Ramos (cell line): ENCODE data around the gene ZYX.
"Not testable (repeated sequence)": the region's sequence is repeated elsewhere in the genome, so short reads cannot be mapped to it uniquely, and the experiment has no call there.

Experiments
- in situ Hi-C: fragments of 300-500 bp; cut with MboI; formaldehyde crosslinking; loops from one replicate; pipeline ENCODE4 v1.14.3; 2022; ENCODE audit warnings: low sequenced_read_pairs; ENCODE audit not compliant: unreplicated experiment

The ZYX gene

DNA sequence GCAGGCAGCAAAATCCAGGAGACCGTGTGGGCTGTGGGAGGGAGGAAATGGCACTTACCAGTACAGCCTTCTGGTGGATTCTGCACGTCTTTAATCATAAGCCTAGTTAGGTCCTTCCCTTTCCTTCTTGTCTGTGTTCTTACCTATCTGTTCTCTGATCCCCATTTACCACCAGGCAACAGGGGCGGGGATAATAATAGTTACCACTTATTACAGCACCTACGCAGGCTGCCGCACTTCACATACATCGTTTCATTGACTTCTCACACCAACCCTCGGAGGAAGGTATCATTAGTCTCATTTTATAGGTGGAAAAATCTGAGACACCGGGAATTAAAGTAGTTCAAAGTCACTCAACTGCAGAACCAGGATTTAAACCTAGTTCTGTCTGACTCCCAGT, 32.0 kb downstream of the ZYX start:
- in situ Hi-C loops = loop anchor here (10.0 kb wide), 1 partner anchor 168 kb away; no protein-coding TSS in a partner anchor

DNA sequence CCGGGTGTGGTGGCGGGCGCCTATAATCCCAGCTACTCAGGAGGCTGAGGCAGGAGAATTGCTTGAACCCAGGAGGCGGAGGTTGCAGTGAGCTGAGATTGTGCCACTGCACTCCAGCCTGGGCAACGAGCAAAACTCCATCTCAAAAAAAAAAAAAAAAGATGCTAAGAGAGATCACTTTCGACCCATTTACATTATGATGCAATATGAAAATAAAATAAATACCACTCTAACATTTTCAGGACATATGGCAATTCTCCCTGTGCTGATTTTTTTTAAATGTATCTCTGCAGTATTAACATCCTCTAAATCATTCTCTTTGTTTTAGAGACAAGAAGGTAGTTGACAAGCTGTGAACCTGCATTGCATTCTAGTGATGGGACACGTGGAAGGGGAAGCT, 34.1 kb downstream of the ZYX start:
- in situ Hi-C loops = loop anchor here (10.0 kb wide), 1 partner anchor 170 kb away; no protein-coding TSS in a partner anchor

DNA sequence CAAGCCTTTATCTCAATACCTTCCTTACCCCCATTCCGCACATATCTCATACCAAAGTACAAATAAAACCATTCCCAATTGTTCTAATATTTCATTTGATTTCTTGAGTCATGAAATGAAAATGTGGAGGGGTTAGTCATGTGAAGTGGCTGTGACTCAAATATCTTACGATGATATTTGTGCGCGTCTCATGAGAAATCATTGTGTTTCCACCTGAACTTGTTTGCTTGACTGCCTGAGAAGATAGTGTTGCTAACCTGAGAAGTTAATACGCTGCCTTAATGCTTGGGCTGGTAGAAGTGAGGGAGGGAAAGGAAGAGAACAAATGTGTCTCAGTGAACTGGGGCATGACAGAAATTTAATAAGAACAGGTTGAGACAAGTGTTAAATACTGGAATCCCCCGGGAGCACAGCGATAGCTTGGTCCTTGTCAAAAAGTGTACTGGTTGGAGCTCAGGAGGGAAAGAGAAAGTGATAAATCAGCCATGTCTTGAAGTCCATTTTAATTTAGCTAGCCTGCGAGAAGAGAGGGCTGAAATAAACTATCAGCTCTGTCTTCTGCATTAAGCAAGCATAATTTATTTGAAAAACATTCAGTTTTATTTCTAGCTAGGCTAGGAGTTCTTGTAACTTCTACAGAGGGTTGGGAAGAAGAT, 34.7 kb downstream of the ZYX start:
- in situ Hi-C loops = loop anchor here (10.0 kb wide), 1 partner anchor 171 kb away; no protein-coding TSS in a partner anchor

DNA sequence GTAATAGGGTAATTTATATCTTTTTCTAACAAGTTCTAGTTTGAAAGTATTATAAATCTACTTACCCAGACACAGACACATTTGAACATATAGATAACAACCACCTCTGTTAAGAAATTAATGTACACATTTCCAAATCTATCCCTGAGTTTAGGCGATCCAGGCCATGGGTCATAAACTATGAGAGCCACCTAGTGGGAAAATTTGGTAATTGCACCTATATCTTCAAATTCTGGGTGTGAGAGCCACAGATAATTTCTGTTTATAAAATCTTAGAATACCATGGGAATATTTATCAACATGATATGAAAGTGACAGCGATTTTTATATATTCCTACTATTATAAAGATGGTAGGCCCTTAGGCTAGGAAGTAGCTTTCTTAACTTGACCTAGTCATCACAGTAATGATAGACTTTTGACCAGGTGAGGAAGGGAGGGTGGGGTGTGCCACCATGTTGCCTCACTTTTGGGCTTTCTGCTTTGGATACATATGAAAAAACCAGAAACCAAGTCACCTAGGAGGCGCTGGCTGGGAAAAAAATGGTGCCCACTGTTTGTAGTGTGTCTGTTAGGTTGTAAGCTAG, 35.5 kb downstream of the ZYX start:
- in situ Hi-C loops = loop anchor here (10.0 kb wide), 1 partner anchor 172 kb away; no protein-coding TSS in a partner anchor

DNA sequence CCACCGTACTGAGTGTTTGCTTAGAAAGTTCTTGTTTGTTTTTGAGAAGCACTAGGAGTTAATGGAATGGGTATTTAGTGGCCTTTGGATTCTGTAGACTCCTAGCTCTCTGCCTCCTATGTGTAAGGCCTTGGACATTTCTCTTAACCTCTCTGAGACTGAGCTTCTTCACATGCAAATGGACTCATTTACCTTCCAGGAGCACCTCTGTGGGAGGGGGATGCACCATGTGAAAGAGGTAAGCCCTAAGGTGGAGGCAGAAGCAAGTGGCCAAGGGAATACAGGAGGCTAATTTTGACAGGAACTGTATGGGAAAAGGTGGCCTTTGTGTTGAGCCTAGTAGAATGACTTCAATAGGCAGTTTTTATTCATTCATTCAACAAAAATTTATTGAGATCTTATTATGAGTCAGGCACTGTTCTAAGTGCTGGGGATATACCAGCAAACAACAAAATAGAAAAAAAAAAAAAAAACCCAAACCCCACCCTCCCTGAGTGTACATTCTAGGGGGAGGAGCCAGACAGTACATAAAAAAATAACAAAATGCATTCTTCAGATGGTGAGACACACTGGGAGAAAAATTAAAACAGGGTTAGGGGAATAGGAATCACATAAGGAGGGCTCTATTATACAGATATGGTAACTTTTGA, 36.7 kb downstream of the ZYX start:
- in situ Hi-C loops = loop anchor here (10.0 kb wide), 1 partner anchor 173 kb away; no protein-coding TSS in a partner anchor

DNA sequence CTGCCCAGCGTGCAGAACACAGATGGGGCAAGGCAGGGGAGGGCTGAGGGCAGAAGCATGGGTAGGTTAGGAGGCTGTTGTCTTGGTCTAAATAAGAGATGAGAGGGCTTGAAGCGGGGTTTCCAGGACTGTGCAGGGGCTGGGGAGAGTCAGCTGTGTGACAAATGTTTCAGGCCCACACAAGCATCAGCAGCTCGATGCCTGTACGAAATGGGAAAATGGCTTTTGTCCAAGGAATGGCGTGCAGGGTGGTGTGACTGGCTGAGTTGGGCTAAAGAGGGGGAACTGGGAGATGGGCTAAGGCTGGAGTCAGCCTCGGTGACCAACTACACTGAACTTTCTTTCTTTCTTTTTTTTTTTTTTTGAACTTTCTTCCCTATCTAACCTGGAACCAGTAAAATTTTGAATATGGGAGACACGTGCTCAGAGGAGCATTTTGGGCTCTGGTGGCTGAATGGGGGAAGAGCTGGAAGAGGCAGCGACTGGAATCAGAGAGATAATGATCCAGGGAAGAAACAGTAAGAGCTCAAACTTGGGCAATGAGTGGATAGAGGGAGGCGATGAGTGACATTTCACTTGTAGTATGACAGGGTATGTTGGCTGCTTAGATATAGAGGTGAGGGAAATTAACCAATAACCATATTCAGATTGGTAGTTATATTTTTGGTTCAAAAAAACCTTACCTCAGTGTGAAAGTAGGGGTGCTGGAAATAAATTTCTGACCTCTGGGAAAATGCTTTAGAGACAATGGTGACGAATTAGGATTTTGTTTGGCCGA, 37.7 kb downstream of the ZYX start:
- in situ Hi-C loops = loop anchor here (10.0 kb wide), 1 partner anchor 174 kb away; no protein-coding TSS in a partner anchor

DNA sequence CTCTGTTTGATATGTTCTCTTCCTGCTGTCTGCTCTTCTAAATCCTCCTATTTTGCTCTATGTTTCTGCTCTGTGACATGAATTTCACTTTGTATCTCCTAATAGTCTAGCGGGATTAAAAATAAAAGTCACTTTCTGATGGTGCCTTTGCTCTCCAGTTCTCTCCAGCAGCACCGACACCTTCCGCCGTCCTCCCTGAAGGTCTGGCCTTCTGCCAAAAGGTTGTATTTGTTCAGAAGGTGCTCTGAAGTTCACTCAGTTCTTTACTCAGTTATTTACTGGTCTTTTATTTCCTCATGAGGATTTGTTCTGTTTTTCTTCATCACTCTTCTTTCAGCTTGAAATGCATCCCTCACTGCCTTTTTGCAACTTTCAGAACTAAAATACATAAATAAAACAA, 38.7 kb downstream of the ZYX start:
- in situ Hi-C loops = loop anchor here (10.0 kb wide), 1 partner anchor 175 kb away; no protein-coding TSS in a partner anchor

DNA sequence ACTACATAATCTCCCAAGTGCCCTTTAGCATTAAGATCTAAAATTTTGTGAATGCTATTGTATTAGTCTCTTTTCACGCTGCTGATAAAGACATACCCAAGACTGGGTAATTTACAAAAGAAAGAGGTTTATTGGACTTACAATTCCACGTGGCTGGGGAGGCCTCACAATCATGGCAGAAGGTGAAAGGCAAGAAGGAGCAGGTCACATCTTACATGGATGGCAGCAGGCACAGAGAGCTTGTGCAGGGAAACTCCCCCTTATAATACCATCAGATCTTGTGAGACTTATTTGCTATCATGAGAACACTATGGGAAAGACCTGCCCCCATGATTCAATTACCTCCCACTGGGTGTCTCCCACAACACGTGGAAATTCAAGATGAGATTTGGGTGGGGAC, 39.5 kb downstream of the ZYX start:
- in situ Hi-C loops = not testable (repeated sequence)

DNA sequence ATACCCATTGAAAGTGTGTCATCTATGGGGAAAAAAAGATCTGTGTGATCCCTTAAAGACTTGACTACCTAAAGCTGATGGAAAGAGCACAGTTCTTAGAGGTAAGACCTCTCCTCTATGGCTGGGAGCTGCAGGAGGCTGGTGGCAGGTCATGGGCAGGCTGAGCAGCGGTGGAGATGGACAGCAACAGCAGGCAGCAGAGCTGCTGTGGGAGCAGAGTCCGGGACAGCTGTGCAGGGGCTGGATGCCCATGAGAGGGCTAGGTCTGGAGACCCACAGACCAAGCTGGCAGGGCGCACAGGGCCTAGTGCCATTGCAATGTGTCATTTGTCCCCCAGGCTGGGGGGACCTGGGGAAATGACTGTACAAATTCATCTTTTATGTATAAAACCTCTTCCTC, 40.9 kb downstream of the ZYX start:
- in situ Hi-C loops = no loop called here

DNA sequence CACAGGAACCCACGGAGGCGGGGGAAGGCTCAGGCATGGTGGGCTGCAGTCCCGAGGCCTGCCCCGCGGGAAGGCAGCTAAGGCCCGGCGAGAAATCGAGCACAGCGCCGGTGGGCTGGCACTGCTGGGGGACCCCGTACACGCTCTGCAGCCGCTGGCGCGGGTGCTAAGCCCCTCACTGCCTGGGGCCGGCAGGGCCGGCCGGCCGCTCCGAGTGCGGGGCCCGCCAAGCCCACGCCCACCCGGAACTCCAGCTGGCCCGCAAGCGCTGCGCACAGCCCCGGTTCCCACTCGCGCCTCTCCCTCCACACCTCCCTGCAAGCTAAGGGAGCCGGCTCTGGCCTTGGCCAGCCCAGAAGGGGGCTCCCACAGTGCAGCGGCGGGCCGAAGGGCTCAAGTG, 43.3 kb downstream of the ZYX start:
- in situ Hi-C loops = not testable (repeated sequence)

DNA sequence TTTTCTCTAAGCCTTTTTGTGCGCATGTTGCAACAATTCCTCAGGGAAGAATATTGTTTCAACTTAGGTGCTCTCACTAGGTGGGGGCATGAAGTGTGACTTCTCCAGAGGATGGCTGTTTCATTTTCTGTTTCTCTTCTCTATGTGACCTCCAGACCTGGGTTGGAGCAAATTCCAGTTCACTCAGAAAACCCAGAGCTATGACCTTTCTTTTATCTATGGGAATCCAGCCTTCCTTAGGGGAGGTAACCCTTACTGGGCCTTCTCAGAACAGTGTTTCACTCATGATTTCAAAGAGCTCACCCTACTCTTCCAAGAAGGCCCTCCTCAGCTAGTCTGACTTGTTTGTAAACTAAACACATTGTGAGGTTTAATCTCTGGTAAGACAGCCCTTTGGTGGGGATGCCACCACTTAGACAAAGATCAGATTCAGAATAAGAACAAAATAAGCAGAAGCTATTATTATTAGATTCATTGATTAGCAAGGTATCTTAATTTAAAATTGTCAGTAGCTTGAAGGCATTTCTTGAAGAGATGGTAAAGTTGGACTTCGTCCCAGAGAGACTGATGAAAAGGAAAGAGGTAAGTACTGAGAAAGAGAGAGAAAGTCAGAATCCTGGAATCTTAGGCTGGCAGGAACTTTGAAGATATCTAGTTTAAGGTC, 45.5 kb downstream of the ZYX start:
- in situ Hi-C loops = no loop called here

DNA sequence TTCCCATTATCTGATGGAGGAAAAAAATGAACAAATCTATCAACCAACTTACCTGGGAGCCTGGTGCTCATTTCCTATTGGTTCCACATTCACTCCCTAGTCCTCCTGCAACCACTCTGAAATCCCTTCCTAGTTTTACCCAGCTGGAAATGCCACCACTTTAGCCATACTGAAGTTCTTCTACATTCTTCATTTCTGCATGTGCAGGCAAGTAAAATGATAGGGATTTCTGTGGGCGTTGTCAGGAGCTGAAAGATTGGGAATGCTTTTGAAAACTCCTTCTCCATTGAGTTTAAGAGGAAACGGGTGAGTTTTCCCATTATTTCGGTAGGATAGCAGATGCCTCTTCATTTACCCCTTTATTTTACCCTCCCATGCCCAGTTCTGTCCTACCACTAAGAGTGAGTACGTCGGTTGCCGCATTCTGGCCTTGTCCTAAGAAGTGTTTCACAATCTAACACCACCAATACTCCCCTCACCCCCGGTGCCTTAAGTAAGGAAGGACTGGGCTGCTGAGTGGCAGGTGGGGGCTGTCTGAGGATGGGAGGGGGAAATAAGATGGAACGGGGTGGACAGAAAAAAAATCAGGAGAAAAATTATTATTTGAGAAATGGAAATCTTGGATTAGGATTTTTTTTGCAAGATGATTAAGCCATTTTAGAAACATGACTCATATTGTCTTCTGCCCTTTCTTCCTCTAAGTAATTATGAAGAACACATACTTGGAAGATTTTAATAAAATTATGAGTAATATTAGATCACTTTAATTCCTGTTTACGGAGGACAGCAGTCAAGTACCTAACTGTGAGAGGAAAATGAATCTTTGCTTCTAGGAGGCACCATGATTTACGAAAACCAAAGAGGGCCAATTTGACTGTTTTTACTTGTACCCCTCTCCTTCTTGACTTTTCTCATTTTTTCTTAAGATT, 48.9 kb downstream of the ZYX start:
- in situ Hi-C loops = no loop called here

DNA sequence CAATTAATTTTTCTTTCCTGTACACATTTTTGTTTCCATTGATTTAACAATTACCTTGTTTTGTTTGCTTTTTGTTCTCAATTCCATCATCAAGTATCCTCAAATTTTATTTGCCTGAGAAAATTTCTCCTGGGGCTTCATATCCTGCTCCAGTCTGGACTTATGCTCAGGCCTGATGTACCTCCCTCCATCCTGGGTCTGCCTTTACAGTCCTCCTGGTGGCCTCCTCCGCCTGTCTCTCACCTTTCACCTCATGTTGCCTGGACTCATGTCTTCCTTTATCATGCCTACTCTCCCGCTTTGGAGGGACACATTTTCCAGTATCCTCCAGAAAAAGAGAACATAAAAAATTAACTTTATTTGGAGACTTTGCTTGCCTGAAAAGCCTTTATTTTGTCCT, 50.0 kb downstream of the ZYX start:
- in situ Hi-C loops = no loop called here

DNA sequence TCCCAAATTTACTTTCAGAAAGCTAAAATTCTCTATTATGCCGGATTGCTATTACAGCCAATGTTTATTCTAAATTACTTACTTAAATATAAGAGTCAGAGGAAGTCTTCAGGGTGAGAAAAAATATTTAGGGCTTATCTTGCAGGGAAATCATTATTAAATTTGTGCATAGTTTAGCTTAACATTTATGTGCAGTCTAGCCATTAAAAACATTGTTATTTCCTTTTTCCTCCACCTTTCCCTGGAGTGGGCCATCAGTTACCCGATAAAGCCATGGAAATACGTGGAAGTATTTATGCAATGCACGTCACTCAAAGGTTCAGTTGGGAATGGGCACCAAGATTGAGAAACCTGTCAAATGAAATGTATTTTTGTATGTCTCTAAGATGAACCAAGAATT, 52.6 kb downstream of the ZYX start:
- in situ Hi-C loops = no loop called here

DNA sequence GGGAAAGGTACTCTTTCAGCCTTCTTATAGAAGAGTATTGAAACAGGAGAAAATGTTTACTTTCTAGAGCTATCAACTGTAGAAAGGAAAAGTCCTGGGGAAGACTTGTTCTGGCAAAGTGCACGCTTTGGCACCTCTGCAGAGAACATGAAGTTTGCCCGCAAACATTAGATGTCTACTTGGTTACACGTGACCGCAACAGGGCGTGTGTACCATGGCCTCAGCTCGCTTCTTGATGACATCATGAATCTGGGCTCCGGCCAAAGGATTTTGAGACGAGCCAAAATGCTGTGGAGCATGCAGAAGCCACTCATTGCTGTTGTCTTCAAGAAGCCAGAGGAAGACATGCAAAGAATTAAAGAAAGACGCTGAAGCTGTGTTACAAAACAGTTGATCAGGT, 53.5 kb downstream of the ZYX start:
- in situ Hi-C loops = no loop called here

DNA sequence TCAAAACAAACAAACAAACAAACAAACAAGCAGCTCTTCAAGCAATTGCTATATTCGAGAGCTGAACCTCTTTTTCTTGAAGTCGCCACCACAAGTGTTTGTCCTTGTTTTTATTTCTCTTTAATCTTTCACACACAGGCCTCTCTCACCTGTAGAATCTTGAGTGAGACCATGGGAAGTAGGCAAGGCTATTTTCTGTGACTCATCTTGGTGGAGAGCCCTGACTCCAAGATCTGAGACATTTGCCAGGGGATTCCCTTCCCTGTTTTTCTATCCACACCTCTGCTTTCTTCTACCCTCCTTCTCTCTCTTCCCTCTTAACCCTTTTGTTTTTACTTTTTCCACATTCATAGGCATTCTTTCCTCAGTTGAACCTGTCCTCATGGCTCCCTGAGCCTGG, 54.1 kb downstream of the ZYX start:
- in situ Hi-C loops = no loop called here

DNA sequence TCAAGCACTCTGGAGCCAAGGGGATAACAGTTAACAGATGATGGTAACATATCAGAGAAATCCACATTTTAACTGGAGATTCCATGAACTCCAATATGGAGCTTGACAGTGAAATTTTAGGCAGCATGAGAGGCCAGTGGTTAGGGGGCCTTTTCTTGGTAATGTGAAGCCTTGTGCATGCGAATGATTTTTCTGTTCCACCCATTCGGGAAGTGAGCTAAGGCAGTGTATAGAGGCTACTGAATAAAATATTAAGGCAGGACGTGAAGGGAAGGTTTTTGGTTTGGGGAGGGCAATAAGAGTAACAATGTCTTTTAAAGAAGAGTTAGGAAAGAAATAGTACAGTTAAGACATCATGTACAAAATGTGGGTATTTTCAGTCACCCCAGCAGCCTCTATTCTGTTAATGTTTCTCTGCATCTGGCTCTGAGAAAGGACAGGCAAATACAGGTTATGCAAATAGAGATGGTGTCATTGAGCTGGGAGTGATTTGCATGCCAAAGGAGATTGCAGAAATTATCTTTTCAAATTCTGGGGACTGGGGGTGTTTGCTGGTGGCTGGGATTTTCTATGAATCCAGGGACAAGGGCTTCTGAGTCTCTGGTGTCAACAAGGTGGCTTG, 55.3 kb downstream of the ZYX start:
- in situ Hi-C loops = no loop called here

DNA sequence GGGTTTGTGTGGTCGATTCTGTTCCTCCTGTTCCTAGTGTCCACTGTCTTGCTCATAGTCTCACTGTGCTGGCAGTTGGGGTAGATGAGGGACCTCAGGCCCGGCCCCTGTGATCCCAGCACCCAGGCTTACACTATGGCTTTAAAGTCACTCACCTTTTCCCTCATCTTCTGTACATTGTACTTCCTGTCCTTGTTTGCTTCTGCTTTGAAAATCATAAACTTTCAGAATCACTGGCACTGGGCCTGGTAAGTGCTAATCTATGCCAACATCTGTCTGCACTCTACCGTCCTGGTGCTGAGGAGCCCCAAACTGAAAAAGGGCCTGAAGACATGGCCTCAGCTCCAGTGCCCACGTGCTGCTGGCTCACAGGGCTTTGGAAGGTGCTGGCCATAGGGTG, 56.4 kb downstream of the ZYX start:
- in situ Hi-C loops = no loop called here

DNA sequence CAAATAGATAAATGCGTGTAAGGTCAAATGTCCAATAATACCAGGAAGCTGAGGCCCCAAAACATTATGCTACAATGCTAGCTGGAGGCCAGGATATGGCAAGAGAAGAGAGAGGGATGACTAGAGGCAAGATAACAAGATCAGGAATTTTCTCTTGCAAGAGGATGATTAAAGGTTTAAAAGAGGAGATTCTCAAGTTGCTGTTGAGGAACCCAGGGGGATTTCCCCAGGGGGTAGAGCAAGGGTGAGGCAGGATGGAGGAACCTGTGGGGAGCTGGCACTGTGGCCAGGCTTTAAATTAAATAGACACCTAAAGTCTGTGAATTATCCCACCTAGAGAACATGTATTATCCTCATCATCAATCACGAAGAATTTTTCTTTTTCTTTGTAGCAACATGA, 58.7 kb downstream of the ZYX start:
- in situ Hi-C loops = no loop called here
